Breast epithelium (tissue), 4 donors: ENCODE results near the gene CAGE1. TPM values are rescaled to one million over a fixed set of nuclear protein-coding genes. Genes with fewer than 3 reads are reported as not detected.

Experiments
- DNase-seq, 2 donors: peaks; one replicate each; pipeline ENCODE4 v3.0.0-alpha.2; 2019; ENCODE audit warnings: low spot score in 2 of 2
- H3K27ac ChIP-seq, 2 donors: fragments of 200-600 bp; sonication (generic) in 1 of 2; one replicate each; pipeline ENCODE4 v1.5.1; 2016 to 2019; ENCODE audit warnings: mild to moderate bottlenecking in 1 of 2
- H3K27me3 ChIP-seq, 2 donors: fragments of 200-600 bp; sonication (generic) in 1 of 2; one replicate each; pipeline versions ENCODE4 v1.5.1 to v1.6.0; 2017 to 2019; ENCODE audit warnings: control low read depth in 1 of 2, mild to moderate bottlenecking in 1 of 2
- H3K36me3 ChIP-seq: fragments of 200-600 bp; one replicate; pipeline ENCODE4 v1.5.1; 2019
- H3K4me1 ChIP-seq, 2 donors: fragments of 200-600 bp; sonication (generic); one replicate each; pipeline ENCODE4 v1.5.1; 2016 to 2019; ENCODE audit warnings: control low read depth in 1 of 2
- H3K4me3 ChIP-seq, 3 donors: fragments of 200-600 bp; sonication (generic); 1 replicate in 2 of 3; 2 replicates in 1 of 3; pipeline ENCODE4 v1.5.1; 2016 to 2019; ENCODE audit warnings: mild to moderate bottlenecking in 3 of 3, moderate library complexity in 2 of 3
- H3K9me3 ChIP-seq, 2 donors: fragments of 200-600 bp; sonication (generic) in 1 of 2; one replicate each; pipeline ENCODE4 v1.5.1; 2016 to 2019; ENCODE audit warnings: control low read depth in 1 of 2
- CTCF ChIP-seq, 3 donors: fragments of 450-650 bp; IDR thresholded peaks; one replicate each; pipeline ENCODE4 v1.5.1; 2016 to 2017; ENCODE audit warnings: antibody characterized with exemption in 3 of 3, mild to moderate bottlenecking in 3 of 3, moderate library complexity in 3 of 3
- POLR2A ChIP-seq: fragments of 450-650 bp; IDR thresholded peaks from one replicate; pipeline ENCODE4 v1.6.1; 2016; ENCODE audit warnings: antibody characterized with exemption, mild to moderate bottlenecking, moderate library complexity
- POLR2AphosphoS5 ChIP-seq, 3 donors: sonication (generic); formaldehyde crosslinking; IDR thresholded peaks; one replicate each; pipeline ENCODE4 v1.6.1; 2017; ENCODE audit warnings: antibody characterized with exemption in 3 of 3
- intact Hi-C: fragments of 100-400 bp; cut with DNase I; formaldehyde crosslinking; loops from one replicate; pipeline ENCODE4 v1.15.1; 2023; ENCODE audit warnings: low total_unique reads
- total RNA-seq, 3 donors: library from RNA; depleted of rRNA; stranded (reverse); fragments of >200 nt; gene quantifications; one replicate each; pipeline ENCODE4 v1.1.0, GENCODE V29; 2016

CAGE1 gene
- total RNA-seq, 3 donors from 2014 or later, result not detected

DNA sequence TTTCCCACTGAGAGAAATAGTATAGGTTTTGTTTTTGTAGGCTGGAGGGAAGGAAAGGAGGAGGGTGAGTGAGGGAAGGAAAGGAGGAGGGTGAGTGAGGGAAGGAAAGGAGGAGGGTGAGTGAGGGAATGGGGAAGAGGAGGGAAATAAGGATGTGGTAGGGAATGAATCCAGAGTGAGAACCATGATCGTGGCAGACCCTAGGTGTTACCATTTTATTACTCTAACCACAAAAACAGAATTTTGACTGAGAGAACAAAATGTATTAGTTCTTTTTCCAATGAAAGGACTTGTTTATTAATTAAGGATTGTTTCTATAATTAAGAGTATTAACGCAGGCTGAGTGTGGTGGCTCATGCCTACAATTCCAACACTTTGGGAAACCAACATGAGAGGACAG lies 92.9 kb downstream of the CAGE1 start:
- no peak overlapping the region for H3K4me3 ChIP-seq
- H3K27ac ChIP-seq, result no peak overlapping the region
- H3K27me3 ChIP-seq, result no peaks in the 10 kb centered on the region
- no peaks in the 10 kb centered on the region for H3K4me1 ChIP-seq
- intact Hi-C loops, result no loop called here
- TF ChIP-seq POLR2A (no peak), CTCF (IDR thresholded peaks at IDR 0.05) (no peak), POLR2AphosphoS5 (IDR thresholded peaks at IDR 0.05) (no peak)
- no peak for DNase-seq
- peaks cover 3% of the 10 kb centered on the region for H3K36me3 ChIP-seq
- H3K9me3 ChIP-seq, result no peaks in the 10 kb centered on the region

GRCh38 chr6:7295916-7296315 lies 93.6 kb downstream of the CAGE1 start:
- Histone ChIP-seq H3K36me3 (no peaks in the 10 kb centered on the region), H3K9me3 (no peaks in the 10 kb centered on the region), H3K4me3 (no peak overlapping the region), H3K27ac (no peak overlapping the region), H3K27me3 (no peaks in the 10 kb centered on the region), H3K4me1 (no peaks in the 10 kb centered on the region)
- DNase-seq, result no peak
- intact Hi-C loops, result no loop called here
- no peak for TF ChIP-seq CTCF (IDR thresholded peaks at IDR 0.05)
- no peak for TF ChIP-seq POLR2A
- no peak for TF ChIP-seq POLR2AphosphoS5 (IDR thresholded peaks at IDR 0.05)

DNA sequence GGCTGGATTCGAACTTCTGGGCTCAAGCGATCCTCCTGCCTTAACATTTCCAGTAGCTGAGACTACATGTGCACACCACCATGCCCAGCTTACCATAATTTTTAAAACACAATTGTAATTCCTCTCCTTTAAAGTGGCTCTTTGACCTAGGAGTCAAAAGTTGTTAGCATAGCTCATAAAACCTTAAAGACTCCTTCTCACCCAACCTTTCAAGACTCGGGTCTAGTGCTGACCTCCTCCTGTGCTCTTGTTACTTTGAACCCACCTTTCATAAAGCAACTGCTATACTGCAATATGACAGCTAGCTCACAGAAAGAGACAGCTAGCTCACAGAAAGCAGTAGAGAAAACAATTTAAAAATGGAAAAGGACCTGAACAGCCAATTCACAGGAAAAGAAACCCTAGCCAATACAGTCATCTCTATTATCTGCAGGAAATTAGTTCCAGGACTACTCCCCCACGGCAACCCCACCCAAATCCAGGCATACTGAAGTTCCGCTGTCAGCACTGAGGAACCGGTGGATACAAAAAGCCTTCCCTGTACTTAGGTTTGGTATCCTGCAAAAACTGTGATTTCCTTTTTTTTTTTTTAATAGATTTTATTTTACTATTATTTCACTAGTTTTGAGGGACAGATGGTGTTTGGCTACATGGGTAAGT lies 96.8 kb downstream of the CAGE1 start:
- Histone ChIP-seq H3K36me3 (peaks cover 2% of the 10 kb centered on the region), H3K4me1 (no peaks in the 10 kb centered on the region), H3K9me3 (no peaks in the 10 kb centered on the region), H3K27me3 (no peaks in the 10 kb centered on the region), H3K27ac (no peak overlapping the region), H3K4me3 (no peak overlapping the region)
- intact Hi-C loops, result no loop called here
- no peak for TF ChIP-seq POLR2AphosphoS5 (IDR thresholded peaks at IDR 0.05)
- TF ChIP-seq POLR2A, result no peak
- TF ChIP-seq CTCF (IDR thresholded peaks at IDR 0.05), result no peak
- no peak for DNase-seq

DNA sequence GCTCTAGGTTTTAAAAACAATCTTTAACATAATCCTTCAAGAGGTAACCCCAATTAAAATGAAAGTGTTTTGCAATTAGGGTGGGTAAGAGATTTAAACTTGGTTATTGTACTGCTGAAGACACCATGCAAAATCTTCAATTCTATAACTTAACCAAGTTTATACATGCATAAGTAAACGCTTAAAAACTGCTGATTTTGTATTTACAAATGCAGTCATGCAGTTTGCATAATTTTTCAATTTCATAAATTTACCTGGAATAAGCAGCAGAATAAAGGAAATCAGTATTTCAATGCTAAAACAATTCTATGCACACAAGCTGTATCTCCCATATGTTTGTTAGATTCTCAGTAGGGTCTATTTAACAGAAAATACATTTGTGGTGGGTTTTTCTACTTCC lies 99.5 kb downstream of the CAGE1 start:
- TF ChIP-seq CTCF (IDR thresholded peaks at IDR 0.05), result no peak
- no peak for TF ChIP-seq POLR2AphosphoS5 (IDR thresholded peaks at IDR 0.05)
- no peak for TF ChIP-seq POLR2A
- no peak for DNase-seq
- H3K4me1 ChIP-seq, result no peaks in the 10 kb centered on the region
- intact Hi-C loops, result no loop called here
- H3K27me3 ChIP-seq, result no peaks in the 10 kb centered on the region
- H3K36me3 ChIP-seq, result peaks cover 2% of the 10 kb centered on the region
- no peak overlapping the region for H3K27ac ChIP-seq
- no peaks in the 10 kb centered on the region for H3K9me3 ChIP-seq
- no peak overlapping the region for H3K4me3 ChIP-seq

DNA sequence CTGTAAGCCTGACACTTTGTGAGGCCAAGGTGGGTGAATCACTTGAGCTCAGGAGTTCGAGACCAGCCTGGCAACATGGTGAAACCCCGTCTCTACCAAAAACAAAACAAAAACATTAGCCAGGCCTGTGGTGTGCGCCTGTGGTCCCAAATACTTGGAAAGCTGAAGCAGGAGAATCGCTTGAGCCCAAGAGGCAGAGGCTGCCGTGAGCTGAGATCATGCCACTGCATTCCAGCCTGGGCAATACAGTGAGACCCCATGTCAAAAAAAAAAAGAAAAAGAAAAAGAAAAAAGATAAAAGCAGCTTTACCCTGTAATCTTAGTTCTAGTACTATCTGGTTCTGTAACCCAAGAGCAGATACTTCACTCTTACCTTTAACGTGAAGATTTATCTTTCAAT lies 104.1 kb downstream of the CAGE1 start:
- Histone ChIP-seq H3K4me1 (no peaks in the 10 kb centered on the region), H3K4me3 (no peak overlapping the region), H3K27me3 (no peaks in the 10 kb centered on the region), H3K9me3 (no peaks in the 10 kb centered on the region), H3K27ac (no peak overlapping the region), H3K36me3 (peaks cover 2% of the 10 kb centered on the region)
- TF ChIP-seq POLR2AphosphoS5 (IDR thresholded peaks at IDR 0.05) (no peak), CTCF (IDR thresholded peaks at IDR 0.05) (no peak), POLR2A (no peak)
- intact Hi-C loops, result no loop called here
- DNase-seq, result no peak
